ENCODE measurements around the gene MEIS3. TPM values are rescaled to one million over a fixed set of nuclear protein-coding genes. Genes with fewer than 3 reads are reported as not detected.

The MEIS3 gene
- total RNA-seq, 4 donors from 2014 or later = 1.6 to 18.2 (median 10.2) TPM

DNA sequence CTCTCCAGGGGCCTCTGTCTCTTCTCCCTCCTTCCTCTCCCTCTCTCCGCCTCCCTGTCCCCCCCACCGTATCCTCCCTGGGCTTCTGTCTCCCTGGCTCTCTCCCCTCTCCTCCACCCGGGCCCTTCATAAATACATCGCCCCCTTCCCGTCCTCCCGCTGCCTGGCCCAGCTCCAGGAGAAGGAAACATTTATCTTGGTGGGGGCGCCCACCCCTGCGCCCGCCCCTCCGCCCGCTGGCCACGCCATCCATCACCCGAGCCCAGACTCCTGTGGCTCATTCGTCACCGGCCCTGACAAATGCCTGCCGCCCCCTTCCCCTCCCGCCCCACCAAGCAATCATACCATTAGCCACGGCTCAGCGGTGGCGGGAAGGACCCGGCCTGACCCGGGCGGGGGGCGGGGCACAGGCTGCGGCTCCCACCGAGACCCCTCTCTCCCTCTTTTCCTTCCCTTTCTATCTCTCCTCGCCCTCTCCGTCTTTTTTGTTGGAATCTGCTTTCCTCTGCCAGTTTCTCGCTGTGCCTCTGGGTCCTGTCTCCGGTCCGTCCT, 2.6 kb upstream of the MEIS3 start:
- H3K27me3 ChIP-seq = peaks cover 0 to 36% of the 10 kb centered on the region in 2 donors
- no peak overlapping the region for H3K4me3 ChIP-seq
- H3K9me3 ChIP-seq = no peaks in the 10 kb centered on the region
- H3K27ac ChIP-seq = no peak overlapping the region
- H3K4me1 ChIP-seq = peaks cover 0 to 6% (median 1%) of the 10 kb centered on the region in 4 donors
- no peak for DNase-seq
- TF ChIP-seq POLR2A (IDR thresholded peaks at IDR 0.05) = no peak
- TF ChIP-seq, protein P1, sequence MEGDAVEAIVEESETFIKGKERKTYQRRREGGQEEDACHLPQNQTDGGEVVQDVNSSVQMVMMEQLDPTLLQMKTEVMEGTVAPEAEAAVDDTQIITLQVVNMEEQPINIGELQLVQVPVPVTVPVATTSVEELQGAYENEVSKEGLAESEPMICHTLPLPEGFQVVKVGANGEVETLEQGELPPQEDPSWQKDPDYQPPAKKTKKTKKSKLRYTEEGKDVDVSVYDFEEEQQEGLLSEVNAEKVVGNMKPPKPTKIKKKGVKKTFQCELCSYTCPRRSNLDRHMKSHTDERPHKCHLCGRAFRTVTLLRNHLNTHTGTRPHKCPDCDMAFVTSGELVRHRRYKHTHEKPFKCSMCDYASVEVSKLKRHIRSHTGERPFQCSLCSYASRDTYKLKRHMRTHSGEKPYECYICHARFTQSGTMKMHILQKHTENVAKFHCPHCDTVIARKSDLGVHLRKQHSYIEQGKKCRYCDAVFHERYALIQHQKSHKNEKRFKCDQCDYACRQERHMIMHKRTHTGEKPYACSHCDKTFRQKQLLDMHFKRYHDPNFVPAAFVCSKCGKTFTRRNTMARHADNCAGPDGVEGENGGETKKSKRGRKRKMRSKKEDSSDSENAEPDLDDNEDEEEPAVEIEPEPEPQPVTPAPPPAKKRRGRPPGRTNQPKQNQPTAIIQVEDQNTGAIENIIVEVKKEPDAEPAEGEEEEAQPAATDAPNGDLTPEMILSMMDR (IDR thresholded peaks at IDR 0.05) = no peak
- no peaks in the 10 kb centered on the region for H3K36me3 ChIP-seq

DNA sequence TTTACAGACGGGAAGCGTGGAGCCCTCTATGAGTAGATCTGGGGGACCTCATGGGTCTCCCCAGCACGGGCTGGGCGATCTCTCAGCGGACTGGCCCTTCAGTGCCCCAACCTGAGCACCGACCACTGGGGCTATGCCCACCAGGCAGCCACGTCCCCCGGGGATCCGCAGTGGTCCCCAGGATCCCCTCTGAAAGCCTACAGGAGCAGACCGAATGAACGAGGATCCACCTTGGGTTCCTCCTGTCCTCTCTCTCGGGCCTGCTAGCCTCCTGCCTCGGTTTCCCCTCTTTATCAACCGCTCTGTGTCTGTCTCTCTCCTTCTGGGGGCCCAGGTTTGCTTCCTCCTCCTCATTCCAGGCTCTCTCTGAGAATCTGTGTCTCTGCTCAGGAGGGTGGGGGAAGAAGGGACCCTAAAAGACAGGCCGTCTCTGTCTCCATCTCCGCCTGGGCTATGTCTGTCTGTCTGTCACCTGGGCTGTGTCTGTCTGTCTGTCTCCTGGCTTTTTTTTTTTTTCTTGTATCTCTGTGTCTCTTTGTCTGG, 2.0 kb upstream of the MEIS3 start:
- Histone ChIP-seq H3K27ac (no peak overlapping the region), H3K4me3 (no peak overlapping the region), H3K4me1 (peaks cover 0 to 6% (median 1%) of the 10 kb centered on the region in 4 donors), H3K27me3 (peaks cover 0 to 38% of the 10 kb centered on the region in 2 donors), H3K36me3 (no peaks in the 10 kb centered on the region), H3K9me3 (no peaks in the 10 kb centered on the region)
- no peak for DNase-seq
- TF ChIP-seq, protein P1 (IDR thresholded peaks at IDR 0.05) = no peak
- no peak for TF ChIP-seq POLR2A (IDR thresholded peaks at IDR 0.05)

DNA sequence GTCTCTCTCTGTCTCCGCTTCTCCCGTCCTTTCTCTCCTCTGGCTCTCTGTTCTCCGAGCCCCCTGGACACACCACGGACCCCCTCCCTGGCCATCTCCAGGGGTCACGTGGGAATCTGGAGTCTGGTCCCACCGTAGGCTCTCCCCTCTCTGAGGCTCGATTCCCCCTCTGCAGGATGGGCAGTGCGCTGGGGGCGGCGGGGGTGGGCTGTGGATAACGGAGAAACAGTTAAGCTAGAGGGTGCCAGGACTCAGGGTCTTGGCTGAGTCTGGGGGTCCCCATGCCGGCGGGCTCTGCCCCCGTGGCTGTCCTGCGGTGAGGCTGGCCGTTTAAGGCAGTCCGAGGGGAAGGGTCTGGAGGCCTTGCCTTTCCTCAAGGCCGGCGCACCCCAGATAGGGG, 462 bp upstream of the MEIS3 start:
- TF ChIP-seq POLR2A (IDR thresholded peaks at IDR 0.05) = no peak
- TF ChIP-seq, protein P1 (IDR thresholded peaks at IDR 0.05) = no peak
- no peak for DNase-seq
- H3K36me3 ChIP-seq = no peaks in the 10 kb centered on the region
- peaks cover 0 to 6% (median 1%) of the 10 kb centered on the region in 4 donors for H3K4me1 ChIP-seq
- H3K9me3 ChIP-seq = no peaks in the 10 kb centered on the region
- no peak overlapping the region for H3K4me3 ChIP-seq
- no peak overlapping the region for H3K27ac ChIP-seq
- H3K27me3 ChIP-seq = peaks cover 0 to 40% of the 10 kb centered on the region in 2 donors

DNA sequence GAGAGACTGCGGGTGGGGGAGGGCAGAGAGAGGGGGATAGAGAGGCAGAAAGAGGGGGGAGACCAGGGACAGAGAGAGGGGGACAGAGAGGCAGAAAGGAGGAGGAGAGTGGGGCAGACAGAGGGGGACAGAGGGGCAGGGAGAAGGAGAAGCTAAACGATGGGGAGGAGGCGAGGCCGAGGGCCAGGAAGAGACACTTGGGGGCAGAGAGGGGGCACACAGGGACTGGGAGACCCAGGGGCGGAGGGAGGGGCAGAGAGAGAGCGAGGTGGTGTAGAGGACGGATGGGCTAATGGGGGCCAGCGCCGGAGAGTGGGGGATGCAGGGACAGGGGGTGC, 666 bp downstream of the MEIS3 start:
- peak overlapping the region in 1 of 4 donors; percentile 17 for H3K27ac ChIP-seq

DNA sequence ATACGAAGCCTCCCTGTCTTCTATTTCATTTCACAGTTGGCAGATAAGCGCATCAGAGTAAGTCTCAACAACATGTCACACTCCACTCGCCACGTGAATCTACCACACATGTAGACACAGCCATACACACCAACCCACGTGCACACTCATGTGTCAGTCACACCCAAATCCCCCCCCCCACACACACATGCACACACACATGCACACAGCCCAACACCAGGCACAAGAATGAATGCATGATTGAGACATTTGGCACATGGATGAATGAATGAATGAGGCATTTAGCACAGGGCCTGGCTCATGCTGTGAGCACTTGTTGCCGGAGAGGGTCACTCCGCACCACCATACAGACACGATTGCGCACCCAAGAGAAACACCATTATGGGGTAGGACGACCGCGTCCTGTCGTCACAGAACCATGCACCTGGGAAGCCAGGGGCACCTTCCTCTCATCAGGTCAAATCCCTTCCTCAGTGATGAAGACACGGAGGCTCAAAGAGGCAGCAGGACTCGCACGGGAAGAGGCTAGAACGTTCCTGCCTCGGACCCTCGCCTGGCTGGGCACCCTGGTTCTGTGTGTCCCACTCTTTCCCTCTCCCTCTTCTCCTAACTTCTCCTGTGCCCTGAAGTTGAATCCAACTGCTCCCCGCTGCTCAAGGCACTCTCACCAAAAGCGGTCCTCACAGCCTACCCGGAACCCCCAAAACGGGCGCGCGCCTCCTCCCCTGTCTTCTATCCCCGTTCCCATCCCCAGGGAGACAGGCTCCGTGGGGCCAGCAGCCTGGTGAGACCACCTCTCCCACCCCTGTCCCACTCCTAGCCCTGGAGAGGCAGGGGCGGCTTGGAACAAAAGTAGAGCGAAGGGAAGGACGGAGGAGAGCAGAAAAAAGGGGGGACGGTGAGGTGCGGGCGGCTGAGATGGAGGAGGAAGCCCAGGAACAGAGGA, 1.3 kb downstream of the MEIS3 start:
- Histone ChIP-seq H3K36me3 (no peaks in the 10 kb centered on the region), H3K27me3 (peaks cover 0 to 40% of the 10 kb centered on the region in 2 donors), H3K9me3 (no peaks in the 10 kb centered on the region), H3K4me3 (peak overlapping the region in 2 of 4 donors; percentile 54 to 57), H3K27ac (no peak overlapping the region), H3K4me1 (peaks cover 0 to 6% (median 1%) of the 10 kb centered on the region in 4 donors)
- no peak for TF ChIP-seq POLR2A (IDR thresholded peaks at IDR 0.05)
- TF ChIP-seq, protein P1 (IDR thresholded peaks at IDR 0.05) = no peak
- no peak for DNase-seq

More for the DNA sequence above, 666 bp downstream of the MEIS3 start:
- TF ChIP-seq, protein P1 (IDR thresholded peaks at IDR 0.05) = no peak
- no peak for TF ChIP-seq POLR2A (IDR thresholded peaks at IDR 0.05)
- H3K4me3 ChIP-seq = peak overlapping the region; percentile 14 to 57 (median 50)
- peaks cover 0 to 40% of the 10 kb centered on the region in 2 donors for H3K27me3 ChIP-seq
- peaks cover 0 to 6% (median 1%) of the 10 kb centered on the region in 4 donors for H3K4me1 ChIP-seq
- no peaks in the 10 kb centered on the region for H3K9me3 ChIP-seq
- H3K36me3 ChIP-seq = no peaks in the 10 kb centered on the region
- no peak for DNase-seq
